Activated T-helper 1 cell treated with anti-CD3 and anti-CD28 coated beads, Interleukin-12 subunit alpha, Interleukin-12 subunit beta, Interleukin-2, Interleukin-4 antibody, amounts not matched to agents 30 ng/mL and 10 ng/mL and 1 ng/mL, durations not matched to agents 14 hours and 24 hours and 36 hours (primary cell): ENCODE measurements around the gene CPB2. TPM values are rescaled to one million over a fixed set of nuclear protein-coding genes. Genes with fewer than 3 reads are reported as not detected.

Experiments
- DNase-seq: peaks from one replicate; pipeline ENCODE4 v3.0.0; 2021; ENCODE audit warnings: low spot score
- H3K27ac Mint-ChIP-seq: one replicate; pipeline ENCODE4 v1.8.0; 2021; ENCODE audit warnings: mild to moderate bottlenecking, mixed read lengths
- H3K27me3 Mint-ChIP-seq: one replicate; pipeline ENCODE4 v1.8.0; 2022; ENCODE audit warnings: mild to moderate bottlenecking, moderate library complexity, mixed read lengths; ENCODE audit not compliant: insufficient read depth
- H3K36me3 Mint-ChIP-seq: one replicate; pipeline ENCODE4 v1.8.0; 2021; ENCODE audit warnings: low read depth, mixed read lengths
- H3K4me1 Mint-ChIP-seq: one replicate; pipeline ENCODE4 v1.8.0; 2021; ENCODE audit warnings: low read depth, mixed read lengths
- H3K4me3 Mint-ChIP-seq: one replicate; pipeline ENCODE4 v1.8.0; 2021; ENCODE audit warnings: mild to moderate bottlenecking, moderate library complexity, mixed read lengths
- H3K9me3 Mint-ChIP-seq: one replicate; pipeline ENCODE4 v1.8.0; 2021; ENCODE audit warnings: mixed read lengths
- intact Hi-C: fragments of 100-400 bp; cut with micrococcal nuclease; formaldehyde crosslinking; loops from one replicate; pipeline ENCODE4 v1.15.1; 2024
- total RNA-seq: library from RNA; stranded (reverse); gene quantifications from 2 replicates; pipeline ENCODE4 v1.2.3, GENCODE V29; 2022

The CPB2 gene
- total RNA-seq, 1 donor from 2014 or later: not detected

DNA sequence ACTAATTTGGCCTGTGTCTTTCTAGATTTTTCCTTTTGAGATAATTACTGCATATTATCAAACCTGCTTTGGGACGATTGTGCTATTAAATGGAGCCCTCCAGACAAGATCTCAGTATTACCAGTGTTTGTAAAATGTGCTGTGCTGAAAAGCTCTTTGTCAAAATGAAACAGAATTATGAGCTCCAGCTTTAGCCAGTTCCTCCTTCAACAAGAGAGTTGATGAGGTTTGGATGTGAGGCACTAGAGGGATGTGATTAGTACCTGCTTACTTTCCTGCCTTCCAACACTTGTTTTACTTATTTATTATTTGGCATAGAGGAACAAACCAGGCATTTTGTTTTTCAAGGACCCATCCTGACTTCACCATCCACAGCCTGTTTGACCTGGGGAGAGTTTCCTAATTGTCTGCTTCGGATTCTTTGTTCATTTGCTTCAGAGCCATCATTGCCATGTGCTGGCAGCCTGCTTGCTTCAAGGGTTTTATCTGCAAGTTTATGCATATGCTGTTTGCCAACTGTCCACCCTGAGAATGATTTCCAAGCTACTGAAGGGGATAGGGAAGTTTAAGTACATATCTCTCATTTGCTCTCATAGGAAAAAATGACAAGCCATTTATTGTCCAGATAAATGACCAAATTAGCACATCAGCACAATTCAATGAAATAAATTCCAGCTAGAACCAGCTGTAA is 32.9 kb upstream of the CPB2 start:
- Mint-ChIP-seq H3K4me1 (peaks cover 19% of the 10 kb centered on the region), H3K4me3 (no peak overlapping the region), H3K27ac (peak overlapping the region; percentile 34), H3K27me3 (no peaks in the 10 kb centered on the region), H3K36me3 (peaks cover 73% of the 10 kb centered on the region), H3K9me3 (no peaks in the 10 kb centered on the region)
- no peak for DNase-seq
- intact Hi-C loops: no loop called here

DNA sequence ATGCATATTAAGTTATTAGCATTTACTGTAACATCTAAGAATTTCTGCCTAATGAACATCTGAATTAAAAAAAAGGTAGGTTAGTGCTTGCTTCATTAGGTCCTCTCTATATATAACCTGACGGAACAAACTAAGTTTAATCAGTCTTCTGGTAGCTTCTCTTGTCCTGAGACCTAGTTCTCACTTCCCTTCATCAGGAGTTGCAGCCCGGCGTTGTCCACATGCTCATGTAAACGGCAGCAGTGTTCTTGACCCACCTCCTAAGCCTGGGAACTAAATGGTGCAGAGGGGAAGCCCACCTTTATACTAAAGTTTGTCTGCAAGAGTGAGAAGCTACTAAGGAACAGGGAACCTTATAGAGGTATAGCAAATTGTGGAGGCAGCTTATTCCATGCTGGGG is 31.9 kb upstream of the CPB2 start:
- no peak overlapping the region for H3K4me3 Mint-ChIP-seq
- H3K9me3 Mint-ChIP-seq: no peaks in the 10 kb centered on the region
- no peak overlapping the region for H3K27ac Mint-ChIP-seq
- peaks cover 29% of the 10 kb centered on the region for H3K4me1 Mint-ChIP-seq
- no peaks in the 10 kb centered on the region for H3K27me3 Mint-ChIP-seq
- DNase-seq: no peak
- H3K36me3 Mint-ChIP-seq: peaks cover 73% of the 10 kb centered on the region
- intact Hi-C loops: no loop called here

DNA sequence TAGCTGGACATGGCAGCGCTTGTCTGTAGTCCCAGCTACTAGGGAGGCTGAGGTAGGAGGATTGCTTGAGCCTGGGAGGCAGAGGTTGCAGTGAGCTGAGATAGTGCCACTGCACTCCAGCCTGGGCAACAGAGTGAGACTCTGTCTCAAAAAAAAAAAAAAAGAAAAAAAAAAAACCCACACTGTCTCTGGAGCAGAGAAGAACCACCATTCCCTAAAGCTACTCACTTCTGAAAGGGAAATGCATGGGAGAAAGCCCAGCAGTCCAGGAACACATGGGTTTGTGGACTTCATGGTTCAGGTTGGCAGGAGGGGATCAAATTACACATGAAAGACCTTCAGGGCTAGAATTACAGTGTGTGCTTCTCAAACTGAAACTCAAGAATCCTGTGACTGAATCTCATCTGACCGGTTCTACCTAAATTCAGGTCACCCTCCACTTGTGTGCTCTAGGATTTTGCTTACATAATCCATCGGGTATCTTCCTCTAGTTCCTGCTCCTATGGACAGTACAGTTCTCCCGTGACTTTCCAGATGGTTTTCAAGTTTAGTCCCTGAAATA is 30.2 kb upstream of the CPB2 start:
- Mint-ChIP-seq H3K27ac (peak overlapping the region; percentile 73), H3K9me3 (no peaks in the 10 kb centered on the region), H3K36me3 (peaks cover 74% of the 10 kb centered on the region), H3K4me1 (peaks cover 23% of the 10 kb centered on the region), H3K27me3 (no peaks in the 10 kb centered on the region), H3K4me3 (no peak overlapping the region)
- intact Hi-C loops: loop anchor here (2.0 kb wide), 1 partner anchor 14 kb away; no protein-coding TSS in a partner anchor
- DNase-seq: no peak

DNA sequence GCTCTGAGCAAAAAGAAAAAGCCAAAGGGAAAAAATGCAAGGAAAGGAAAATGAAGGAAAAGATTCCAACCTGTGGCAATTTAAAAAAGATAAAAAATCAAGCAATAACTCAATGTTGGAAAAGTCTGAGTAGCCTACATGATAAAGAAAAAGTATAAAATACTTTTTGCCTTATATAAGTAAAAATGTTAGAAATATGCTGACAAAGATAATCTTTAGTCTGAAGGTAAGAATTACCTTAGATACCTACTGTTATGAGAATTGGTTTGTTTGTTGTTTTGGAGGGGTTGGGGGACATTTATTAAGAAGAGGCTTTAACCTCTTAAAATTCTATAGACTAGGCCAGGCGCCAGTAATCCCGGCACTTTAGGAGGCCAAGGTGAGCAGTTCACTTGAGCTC is 29.7 kb upstream of the CPB2 start:
- no peak for DNase-seq
- no peak overlapping the region for H3K4me3 Mint-ChIP-seq
- H3K27me3 Mint-ChIP-seq: no peaks in the 10 kb centered on the region
- intact Hi-C loops: loop anchor here (2.0 kb wide), 1 partner anchor 14 kb away; no protein-coding TSS in a partner anchor
- H3K27ac Mint-ChIP-seq: peak overlapping the region; percentile 55
- peaks cover 23% of the 10 kb centered on the region for H3K4me1 Mint-ChIP-seq
- no peaks in the 10 kb centered on the region for H3K9me3 Mint-ChIP-seq
- peaks cover 74% of the 10 kb centered on the region for H3K36me3 Mint-ChIP-seq

DNA sequence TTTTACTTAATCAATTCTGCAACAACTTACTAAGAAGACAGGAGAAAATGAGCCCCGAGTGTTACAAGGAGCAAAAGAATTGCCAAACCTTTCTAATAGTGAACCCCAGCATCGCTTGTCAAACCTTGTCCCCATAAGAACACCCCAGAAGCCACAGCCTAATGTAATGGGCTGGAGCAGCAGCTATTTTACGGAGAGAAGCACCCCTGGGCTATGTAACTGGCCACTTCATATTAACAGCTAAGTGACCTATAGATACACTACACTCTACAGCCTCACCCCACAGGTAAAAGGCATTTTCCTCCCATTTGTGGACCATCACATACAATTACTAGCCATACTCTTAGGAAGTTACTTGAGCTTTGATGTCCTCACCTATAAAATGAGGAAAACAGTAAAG is 27.3 kb upstream of the CPB2 start:
- Mint-ChIP-seq H3K4me1 (peaks cover 17% of the 10 kb centered on the region), H3K36me3 (peaks cover 73% of the 10 kb centered on the region), H3K27me3 (no peaks in the 10 kb centered on the region), H3K9me3 (no peaks in the 10 kb centered on the region), H3K27ac (no peak overlapping the region), H3K4me3 (no peak overlapping the region)
- intact Hi-C loops: no loop called here
- DNase-seq: no peak

DNA sequence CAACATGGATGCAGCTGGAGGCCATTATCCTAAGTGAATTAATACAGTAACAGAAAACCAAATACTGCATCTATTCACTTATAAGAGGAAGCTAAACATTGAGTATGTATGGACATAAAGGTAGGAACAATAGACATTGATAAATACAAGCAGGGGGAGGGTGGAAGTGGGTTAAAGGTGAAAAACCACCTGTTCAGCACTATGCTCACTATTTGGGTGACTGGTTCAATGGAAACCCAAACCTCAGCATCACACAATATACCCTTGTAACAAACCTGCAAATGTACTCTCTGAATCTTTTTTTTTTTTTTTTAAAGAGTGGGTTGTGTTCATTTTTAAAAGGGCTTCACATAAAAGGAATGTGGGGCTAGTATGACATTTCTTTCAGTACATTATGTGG is 26.9 kb upstream of the CPB2 start:
- Mint-ChIP-seq H3K36me3 (peaks cover 72% of the 10 kb centered on the region), H3K4me1 (peaks cover 19% of the 10 kb centered on the region), H3K27ac (no peak overlapping the region), H3K4me3 (no peak overlapping the region), H3K27me3 (no peaks in the 10 kb centered on the region), H3K9me3 (no peaks in the 10 kb centered on the region)
- DNase-seq: no peak
- intact Hi-C loops: no loop called here

DNA sequence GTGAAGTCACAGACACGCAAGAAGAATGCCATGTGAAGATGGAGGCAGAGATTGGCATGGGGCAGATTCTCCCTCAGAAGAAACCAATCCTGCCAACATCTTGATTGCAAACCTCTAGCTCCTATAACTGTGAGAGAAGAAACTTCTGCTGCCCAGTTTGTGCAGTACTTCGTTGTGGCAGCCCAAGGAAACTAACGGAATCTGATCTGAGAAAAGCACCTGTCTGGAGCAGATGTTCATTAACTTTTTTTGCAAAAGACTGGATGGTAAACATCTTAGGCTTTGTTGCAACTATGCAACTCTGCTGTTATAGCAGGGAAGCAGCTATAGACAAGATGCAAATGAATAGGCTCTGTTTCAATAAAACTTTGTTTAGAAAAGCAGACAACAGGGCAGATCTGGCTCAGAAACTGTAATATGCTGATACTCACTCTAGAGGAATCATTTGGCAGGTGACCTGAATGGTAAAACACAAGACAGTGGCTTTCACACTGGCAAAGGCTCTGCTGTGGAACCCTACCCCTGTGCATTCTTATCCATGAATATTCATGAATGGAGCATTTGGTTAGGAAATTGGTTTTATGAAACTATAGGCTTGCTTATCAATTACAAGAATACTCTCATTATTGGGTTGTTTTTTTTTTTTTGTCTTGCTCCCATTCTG is 25.3 kb upstream of the CPB2 start:
- peaks cover 31% of the 10 kb centered on the region for H3K4me1 Mint-ChIP-seq
- no peak overlapping the region for H3K27ac Mint-ChIP-seq
- H3K9me3 Mint-ChIP-seq: no peaks in the 10 kb centered on the region
- no peaks in the 10 kb centered on the region for H3K27me3 Mint-ChIP-seq
- intact Hi-C loops: loop anchor here (5.0 to 10.0 kb wide), 4 partner anchors 32 to 618 kb away; no protein-coding TSS in a partner anchor
- H3K36me3 Mint-ChIP-seq: peaks cover 74% of the 10 kb centered on the region
- H3K4me3 Mint-ChIP-seq: no peak overlapping the region
- DNase-seq: no peak

DNA sequence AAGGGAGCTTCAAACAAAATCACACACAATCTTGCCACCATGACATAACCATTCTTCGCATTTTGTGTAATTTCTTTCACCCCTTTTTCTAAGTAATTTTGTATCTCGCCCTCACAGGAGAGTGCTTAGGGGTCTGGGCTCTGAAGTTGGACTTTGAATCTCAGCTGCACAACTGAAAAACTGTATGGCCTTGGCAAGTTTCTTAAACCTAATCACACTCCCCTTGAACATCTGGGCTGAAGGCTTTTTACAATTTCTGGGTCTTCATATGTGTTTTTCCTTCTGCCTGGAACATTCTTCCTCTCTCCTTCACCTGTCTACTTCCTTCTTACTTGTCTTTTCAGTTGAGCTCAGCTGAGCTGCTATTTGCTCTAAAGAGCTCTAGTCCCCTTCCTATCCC is 24.3 kb upstream of the CPB2 start:
- peaks cover 38% of the 10 kb centered on the region for H3K4me1 Mint-ChIP-seq
- DNase-seq: no peak
- no peaks in the 10 kb centered on the region for H3K27me3 Mint-ChIP-seq
- peaks cover 72% of the 10 kb centered on the region for H3K36me3 Mint-ChIP-seq
- intact Hi-C loops: loop anchor here (5.0 to 10.0 kb wide), 4 partner anchors 33 to 617 kb away; no protein-coding TSS in a partner anchor
- no peak overlapping the region for H3K4me3 Mint-ChIP-seq
- H3K27ac Mint-ChIP-seq: peak overlapping the region; percentile 4
- H3K9me3 Mint-ChIP-seq: no peaks in the 10 kb centered on the region

DNA sequence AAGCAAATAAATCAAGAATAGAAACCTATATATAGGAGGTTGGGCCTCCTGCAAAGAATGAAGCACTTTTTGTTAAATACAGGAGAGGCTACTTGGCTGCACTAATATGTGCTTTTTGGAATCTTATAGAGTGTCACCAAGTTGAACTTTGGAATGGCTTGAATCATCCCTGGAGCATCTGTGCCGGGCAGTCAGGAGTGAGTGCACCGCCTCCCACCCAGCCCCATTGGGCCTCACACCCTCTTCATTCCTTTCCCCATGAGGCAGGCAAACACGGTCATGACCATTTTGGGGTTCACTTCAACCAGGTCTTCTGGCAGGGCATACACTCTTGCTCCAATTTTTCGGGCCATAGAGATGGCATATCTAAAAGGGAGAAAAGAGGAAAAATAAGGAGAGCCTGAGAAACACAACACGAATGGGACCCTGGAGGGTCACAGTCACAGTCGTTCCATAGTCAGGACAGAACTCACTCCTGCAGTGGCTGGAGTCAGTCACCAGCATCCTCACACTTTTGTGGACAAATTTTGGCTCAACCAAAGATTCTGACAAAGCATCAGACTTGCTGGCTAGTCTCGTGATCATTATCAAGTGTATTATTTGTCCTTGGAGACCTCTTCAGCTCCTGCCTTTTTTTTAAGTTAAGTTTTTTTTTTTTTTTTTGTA is 22.7 kb upstream of the CPB2 start:
- Mint-ChIP-seq H3K4me3 (no peak overlapping the region), H3K27ac (no peak overlapping the region), H3K36me3 (peaks cover 58% of the 10 kb centered on the region), H3K9me3 (no peaks in the 10 kb centered on the region), H3K27me3 (no peaks in the 10 kb centered on the region), H3K4me1 (peaks cover 33% of the 10 kb centered on the region)
- intact Hi-C loops: loop anchor here (2.0 to 10.0 kb wide), 5 partner anchors 35 to 615 kb away; no protein-coding TSS in a partner anchor
- no peak for DNase-seq

DNA sequence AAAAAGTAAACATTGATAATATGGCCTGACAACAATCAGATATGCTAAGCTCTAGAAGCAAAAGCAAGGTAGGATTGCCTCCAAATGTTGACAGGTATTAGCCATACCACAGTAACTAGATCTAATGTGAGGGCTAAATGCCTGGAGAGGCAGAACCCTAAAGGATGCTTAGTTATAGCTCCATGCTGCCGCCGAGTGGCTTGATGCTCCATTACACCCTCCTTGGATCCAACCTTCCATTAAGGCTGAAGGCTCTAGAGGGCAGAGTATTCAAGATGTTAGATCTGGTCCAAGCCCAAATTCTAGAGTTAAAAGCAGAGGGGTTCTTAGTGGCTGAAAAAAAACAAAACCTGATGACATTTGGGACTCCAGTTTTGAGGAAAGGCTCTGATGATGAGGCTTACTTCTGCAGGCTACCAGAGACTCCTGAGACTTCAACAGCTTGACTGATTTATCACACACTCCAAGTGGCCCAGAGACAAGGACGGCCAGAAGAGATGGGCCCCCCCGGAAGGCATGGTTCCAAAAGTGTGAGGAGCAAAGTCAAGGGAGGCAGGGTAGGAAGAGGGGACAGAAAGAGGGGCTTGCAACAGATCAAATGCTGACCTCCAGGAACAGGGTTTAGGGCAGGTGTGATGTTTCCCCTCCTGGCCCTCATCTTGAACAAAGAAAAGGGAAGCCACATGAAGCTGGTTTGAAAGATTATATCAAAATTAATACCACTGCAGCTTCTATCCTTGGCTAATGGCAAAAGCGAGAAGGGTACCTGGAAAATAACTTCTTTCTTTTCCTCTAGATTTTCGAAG is 21.9 kb upstream of the CPB2 start:
- Mint-ChIP-seq H3K27ac (peak overlapping the region; percentile 19), H3K36me3 (peaks cover 51% of the 10 kb centered on the region), H3K27me3 (peaks cover 2% of the 10 kb centered on the region), H3K4me1 (peaks cover 25% of the 10 kb centered on the region), H3K4me3 (no peak overlapping the region), H3K9me3 (no peaks in the 10 kb centered on the region)
- peak; percentile 38 for DNase-seq
- intact Hi-C loops: loop anchor here (1.0 to 10.0 kb wide), 6 partner anchors 36 to 614 kb away; no protein-coding TSS in a partner anchor

DNA sequence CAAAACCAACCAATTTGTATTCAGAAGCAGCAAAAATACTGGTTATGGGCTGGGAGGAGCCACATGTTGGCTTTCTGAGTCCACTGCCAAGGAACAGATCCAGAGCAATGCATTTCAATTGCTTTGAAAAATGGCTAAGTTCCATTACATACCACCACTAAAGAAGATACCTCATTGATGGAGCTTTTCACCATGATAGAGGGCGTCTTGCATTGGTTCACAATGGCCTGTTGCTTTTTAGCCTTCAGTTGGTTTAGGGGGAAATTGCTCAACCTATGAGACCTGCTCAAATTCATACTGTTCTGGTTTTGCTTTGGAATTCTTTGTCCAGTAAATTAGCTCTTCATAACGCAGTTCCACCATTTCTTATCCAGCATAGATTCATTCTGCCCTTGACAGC is 21.2 kb upstream of the CPB2 start:
- Mint-ChIP-seq H3K27ac (peak overlapping the region; percentile 30), H3K9me3 (no peaks in the 10 kb centered on the region), H3K4me1 (peaks cover 25% of the 10 kb centered on the region), H3K36me3 (peaks cover 45% of the 10 kb centered on the region), H3K27me3 (peaks cover 3% of the 10 kb centered on the region), H3K4me3 (no peak overlapping the region)
- intact Hi-C loops: loop anchor here (1.0 to 10.0 kb wide), 6 partner anchors 36 to 614 kb away; no protein-coding TSS in a partner anchor
- no peak for DNase-seq
